Stimulated activated CD4-positive, alpha-beta T cell treated with anti-CD3 and anti-CD28 coated beads, Interleukin-12 subunit alpha, Interleukin-12 subunit beta, amount 100 ng/mL, for 4 hours (primary cell): ENCODE measurements around the gene OR3A1.
"Not testable (repeated sequence)": the region's sequence is repeated elsewhere in the genome, so short reads cannot be mapped to it uniquely, and the experiment has no call there.

Experiments
- DNase-seq: peaks from one replicate; pipeline ENCODE4 v3.0.0-alpha.2; 2020

OR3A1 gene

GRCh38 chr17:3298260-3298659, at the start of gene OR3A1:
OR3A1 (minus strand) TSS chr17:3298360; CDS start chr17:3292582, 5,778 bp downstream.
- no peak for DNase-seq

GRCh38 chr17:3342782-3343181, 44.6 kb upstream of the OR3A1 start:
- DNase-seq, result not testable (repeated sequence)

- no peak for DNase-seq
Measured at GRCh38 chr17:3335876-3336275, 37.7 kb upstream of the OR3A1 start.

- DNase-seq, result no peak
Measured at GRCh38 chr17:3318336-3318735, 20.2 kb upstream of the OR3A1 start.

- DNase-seq, result no peak
Measured at GRCh38 chr17:3316836-3317235, 18.7 kb upstream of the OR3A1 start.

GRCh38 chr17:3308603-3309002, 10.4 kb upstream of the OR3A1 start:
- no peak for DNase-seq

GRCh38 chr17:3295632-3296031, 2.5 kb downstream of the OR3A1 start:
- DNase-seq, result no peak

- not testable (repeated sequence) for DNase-seq
Measured at GRCh38 chr17:3293548-3293947, 4.6 kb downstream of the OR3A1 start.

GRCh38 chr17:3282901-3283300, 15.3 kb downstream of the OR3A1 start:
- DNase-seq, result no peak

- no peak for DNase-seq
Measured at GRCh38 chr17:3276126-3276525, 22.0 kb downstream of the OR3A1 start.

- DNase-seq, result no peak
Measured at GRCh38 chr17:3271072-3271848, 26.9 kb downstream of the OR3A1 start.

GRCh38 chr17:3260600-3260999, 37.6 kb downstream of the OR3A1 start:
- DNase-seq, result no peak

GRCh38 chr17:3260163-3260562, 38.0 kb downstream of the OR3A1 start:
- no peak for DNase-seq

- no peak for DNase-seq
Measured at GRCh38 chr17:3256575-3256974, 41.6 kb downstream of the OR3A1 start.

- DNase-seq, result not testable (repeated sequence)
Measured at GRCh38 chr17:3249013-3249412, 49.1 kb downstream of the OR3A1 start.

GRCh38 chr17:3244841-3245240, 53.3 kb downstream of the OR3A1 start:
- DNase-seq, result not testable (repeated sequence)

GRCh38 chr17:3241044-3241443, 57.1 kb downstream of the OR3A1 start:
- DNase-seq, result not testable (repeated sequence)
